Measurements from ENCODE around the gene TMEM26. TPM values are rescaled to one million over a fixed set of nuclear protein-coding genes. Genes with fewer than 3 reads are reported as not detected.

Gene TMEM26
- total RNA-seq, 4 donors from 2014 or later = not detected

DNA sequence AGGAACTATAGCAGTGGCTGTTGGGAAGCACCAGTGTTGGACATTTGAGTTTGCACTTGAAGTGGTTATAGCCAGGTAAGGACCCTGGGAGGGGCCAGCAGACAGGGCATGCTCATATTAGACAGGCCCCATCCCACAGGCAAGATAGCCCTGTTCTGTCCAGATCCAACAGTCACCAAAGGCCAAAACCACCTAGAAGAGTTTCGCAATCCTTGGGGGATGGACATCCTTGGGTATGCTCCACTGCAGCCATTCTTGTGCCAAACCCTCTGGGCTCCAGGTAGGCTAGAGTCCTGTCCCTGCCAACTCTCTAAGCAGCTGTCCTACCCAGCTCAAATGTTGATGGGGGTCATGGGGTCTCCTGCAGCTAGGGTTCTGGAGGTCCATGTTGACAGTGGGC lies 76.8 kb downstream of the TMEM26 start:
- Histone ChIP-seq H3K36me3 (no peaks in the 10 kb centered on the region), H3K4me3 (no peak overlapping the region), H3K4me1 (no peaks in the 10 kb centered on the region), H3K27ac (no peak overlapping the region), H3K27me3 (no peaks in the 10 kb centered on the region), H3K9me3 (no peaks in the 10 kb centered on the region)
- no peak for DNase-seq (ENCODE audit: low spot score in 2 of 2)
- TF ChIP-seq, protein P1, sequence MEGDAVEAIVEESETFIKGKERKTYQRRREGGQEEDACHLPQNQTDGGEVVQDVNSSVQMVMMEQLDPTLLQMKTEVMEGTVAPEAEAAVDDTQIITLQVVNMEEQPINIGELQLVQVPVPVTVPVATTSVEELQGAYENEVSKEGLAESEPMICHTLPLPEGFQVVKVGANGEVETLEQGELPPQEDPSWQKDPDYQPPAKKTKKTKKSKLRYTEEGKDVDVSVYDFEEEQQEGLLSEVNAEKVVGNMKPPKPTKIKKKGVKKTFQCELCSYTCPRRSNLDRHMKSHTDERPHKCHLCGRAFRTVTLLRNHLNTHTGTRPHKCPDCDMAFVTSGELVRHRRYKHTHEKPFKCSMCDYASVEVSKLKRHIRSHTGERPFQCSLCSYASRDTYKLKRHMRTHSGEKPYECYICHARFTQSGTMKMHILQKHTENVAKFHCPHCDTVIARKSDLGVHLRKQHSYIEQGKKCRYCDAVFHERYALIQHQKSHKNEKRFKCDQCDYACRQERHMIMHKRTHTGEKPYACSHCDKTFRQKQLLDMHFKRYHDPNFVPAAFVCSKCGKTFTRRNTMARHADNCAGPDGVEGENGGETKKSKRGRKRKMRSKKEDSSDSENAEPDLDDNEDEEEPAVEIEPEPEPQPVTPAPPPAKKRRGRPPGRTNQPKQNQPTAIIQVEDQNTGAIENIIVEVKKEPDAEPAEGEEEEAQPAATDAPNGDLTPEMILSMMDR (IDR thresholded peaks at IDR 0.05) = no peak
- WGBS = 100% methylated on average over 1 of the region's 1 CpG

DNA sequence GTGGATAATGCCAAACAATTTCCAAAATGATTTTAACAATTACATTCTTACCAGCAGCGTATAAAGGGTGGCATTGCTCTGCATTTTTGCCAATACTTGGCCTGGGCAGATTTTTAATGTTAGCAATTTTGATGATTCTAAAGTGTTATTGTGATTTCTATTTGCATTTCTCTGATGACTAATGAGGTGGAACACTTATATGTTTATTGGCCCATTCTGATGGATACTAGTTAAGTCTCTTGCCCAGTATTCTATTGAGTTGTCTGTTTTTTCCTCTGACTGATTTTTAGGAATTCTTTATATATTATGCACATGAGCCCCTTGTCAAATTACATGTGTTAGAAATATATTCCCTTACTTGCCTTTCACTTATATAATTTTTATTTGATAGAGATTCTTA lies 86.8 kb downstream of the TMEM26 start:
- no peaks in the 10 kb centered on the region for H3K4me1 ChIP-seq
- H3K36me3 ChIP-seq = no peaks in the 10 kb centered on the region
- H3K27ac ChIP-seq = no peak overlapping the region
- no peak for TF ChIP-seq EP300 (IDR thresholded peaks at IDR 0.05)
- TF ChIP-seq POLR2AphosphoS5 (IDR thresholded peaks at IDR 0.05) = no peak
- TF ChIP-seq POLR2A (IDR thresholded peaks at IDR 0.05) = no peak
- TF ChIP-seq, protein P1 (IDR thresholded peaks at IDR 0.05) = no peak
- DNase-seq (ENCODE audit: low spot score in 2 of 2) = no peak
- H3K9me3 ChIP-seq = no peaks in the 10 kb centered on the region
- H3K4me3 ChIP-seq = no peak overlapping the region
- 89% methylated on average over 1 of the region's 1 CpG for WGBS
- no peaks in the 10 kb centered on the region for H3K27me3 ChIP-seq

DNA sequence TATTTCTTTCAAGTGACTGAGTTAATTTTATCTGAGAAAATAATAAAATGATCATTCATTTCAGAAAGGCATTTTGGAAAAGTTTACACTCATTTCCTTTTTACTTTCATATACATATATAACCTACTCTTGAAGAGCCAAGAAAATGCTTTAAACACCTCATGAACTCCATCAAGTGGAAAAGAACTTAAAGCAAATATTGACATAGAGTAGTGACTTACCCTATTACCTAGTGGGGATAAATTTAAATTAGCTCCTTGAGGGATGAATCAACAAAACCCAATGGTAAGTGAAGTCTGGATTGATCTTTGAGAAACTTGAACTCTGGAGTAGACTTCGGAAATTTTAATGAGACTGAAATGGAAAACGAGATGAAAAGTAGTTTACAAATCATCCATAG lies 88.6 kb downstream of the TMEM26 start:
- Histone ChIP-seq H3K4me3 (no peak overlapping the region), H3K27me3 (no peaks in the 10 kb centered on the region), H3K9me3 (no peaks in the 10 kb centered on the region), H3K36me3 (no peaks in the 10 kb centered on the region), H3K27ac (no peak overlapping the region), H3K4me1 (no peaks in the 10 kb centered on the region)
- TF ChIP-seq POLR2AphosphoS5 (IDR thresholded peaks at IDR 0.05) (no peak), POLR2A (IDR thresholded peaks at IDR 0.05) (no peak), EP300 (IDR thresholded peaks at IDR 0.05) (no peak)
- TF ChIP-seq, protein P1 (IDR thresholded peaks at IDR 0.05) = no peak
- DNase-seq (ENCODE audit: low spot score in 2 of 2) = no peak
- WGBS = 83% methylated on average over 2 of the region's 2 CpGs

DNA sequence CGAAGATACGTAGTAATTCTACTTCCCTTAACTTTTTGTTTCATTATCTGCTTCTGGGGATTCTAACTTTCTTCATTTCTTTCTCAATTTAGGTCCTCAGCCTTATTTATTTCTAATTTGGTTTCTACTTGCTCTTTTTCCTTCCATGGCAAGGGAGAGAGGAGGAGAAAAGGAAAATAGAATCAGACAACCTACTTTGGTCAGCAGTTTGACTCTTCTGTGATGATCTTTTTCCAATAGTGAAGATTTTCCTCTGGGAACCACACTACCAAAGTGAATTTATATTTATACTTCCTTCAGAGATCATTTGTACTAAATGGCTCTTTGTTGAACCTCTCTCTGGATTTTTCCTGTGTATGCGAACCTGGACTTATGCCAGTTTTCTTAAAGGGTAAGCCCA lies 90.2 kb downstream of the TMEM26 start:
- Histone ChIP-seq H3K4me1 (no peaks in the 10 kb centered on the region), H3K9me3 (no peaks in the 10 kb centered on the region), H3K4me3 (no peak overlapping the region), H3K36me3 (no peaks in the 10 kb centered on the region), H3K27me3 (no peaks in the 10 kb centered on the region), H3K27ac (no peak overlapping the region)
- TF ChIP-seq, protein P1 (IDR thresholded peaks at IDR 0.05) = no peak
- TF ChIP-seq POLR2A (IDR thresholded peaks at IDR 0.05) = no peak
- TF ChIP-seq POLR2AphosphoS5 (IDR thresholded peaks at IDR 0.05) = no peak
- no peak for TF ChIP-seq EP300 (IDR thresholded peaks at IDR 0.05)
- DNase-seq (ENCODE audit: low spot score in 2 of 2) = no peak
- WGBS = 55% methylated on average over 3 of the region's 3 CpGs

DNA sequence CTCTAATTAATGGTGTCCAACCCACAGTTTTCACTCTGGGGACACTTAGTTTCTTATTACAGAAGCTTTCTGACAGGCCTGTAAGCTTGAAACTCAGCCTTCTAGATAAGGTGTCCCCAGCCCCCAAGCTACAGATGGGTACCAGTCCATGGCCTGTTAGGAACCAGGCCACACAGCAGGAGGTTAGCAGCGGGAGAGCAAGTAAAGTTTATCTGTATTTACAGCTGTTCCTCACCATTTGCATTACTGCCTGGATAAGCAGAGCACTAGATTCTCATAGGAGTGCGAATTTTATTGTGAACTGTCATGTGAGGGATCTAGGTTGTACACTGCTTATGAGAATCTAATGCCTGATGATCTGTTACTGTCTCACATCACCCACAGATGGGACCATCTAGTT lies 93.7 kb downstream of the TMEM26 start:
- 92% methylated on average over 2 of the region's 2 CpGs for WGBS
- Histone ChIP-seq H3K9me3 (no peaks in the 10 kb centered on the region), H3K4me1 (no peaks in the 10 kb centered on the region), H3K36me3 (no peaks in the 10 kb centered on the region), H3K4me3 (no peak overlapping the region), H3K27ac (no peak overlapping the region), H3K27me3 (no peaks in the 10 kb centered on the region)
- TF ChIP-seq, protein P1 (IDR thresholded peaks at IDR 0.05) = no peak
- no peak for TF ChIP-seq POLR2A (IDR thresholded peaks at IDR 0.05)
- no peak for TF ChIP-seq EP300 (IDR thresholded peaks at IDR 0.05)
- TF ChIP-seq POLR2AphosphoS5 (IDR thresholded peaks at IDR 0.05) = no peak
- no peak for DNase-seq (ENCODE audit: low spot score in 2 of 2)

Data from suprapubic skin (tissue), 4 donors.